AG04450 (cell line): Measurements from ENCODE around the gene RALY. TPM values are rescaled to one million over a fixed set of nuclear protein-coding genes. Genes with fewer than 3 reads are reported as not detected.
A peak's percentile ranks its signal among the peaks of the same experiment; 100 is the strongest.
"Not testable (repeated sequence)": the region's sequence is repeated elsewhere in the genome, so short reads cannot be mapped to it uniquely, and the experiment has no call there.

ENCODE experiments used
- CTCF ChIA-PET: fragments of 300-600, 350-600 bp; formaldehyde crosslinking; extraction: SDS; loops from one replicate; lab custom pipeline; 2022; ENCODE audit warnings: antibody characterized with exemption, inconsistent platforms; lab: Charles Lee
- POLR2A ChIA-PET: fragments of 350-600 bp; formaldehyde crosslinking; extraction: SDS; loops from one replicate; lab custom pipeline; 2021; ENCODE audit warnings: antibody characterized with exemption, inconsistent platforms; lab: Yijun Ruan, JAX
- DNase-seq: peaks from one replicate; pipeline ENCODE4 v3.0.0-alpha.2; 2011; ENCODE audit warnings: low read depth, low spot score
- H3K27ac ChIP-seq: one replicate; pipeline ENCODE4 v1.5.1; 2012; ENCODE audit warnings: low read depth, low read length, control low read depth
- H3K27me3 ChIP-seq: one replicate; pipeline ENCODE4 v1.6.0; 2012; ENCODE audit warnings: low read length; ENCODE audit not compliant: control insufficient read depth, insufficient read depth
- H3K4me3 ChIP-seq: 2 replicates; pipeline ENCODE4 v1.5.1; 2011; ENCODE audit warnings: mild to moderate bottlenecking, low read depth, low read length, control low read depth
- H3K9me3 ChIP-seq: 2 replicates; pipeline ENCODE4 v1.5.1; 2012; ENCODE audit warnings: low read length; ENCODE audit not compliant: control insufficient read depth, insufficient read depth
- CTCF ChIP-seq: IDR thresholded peaks from 2 replicates; pipeline ENCODE4 v1.5.1; 2011; ENCODE audit warnings: low read depth, low read length, control low read depth, inconsistent platforms
- polyA plus RNA-seq: library from polyadenylated mRNA; depleted of rRNA; stranded (reverse); fragments of >200 nt; gene quantifications from 2 replicates; pipeline ENCODE4 v1.2.3, GENCODE V29; 2011; rRNA removed
- small RNA-seq: library from RNA; depleted of rRNA; stranded (forward); fragments of <200 nt; gene quantifications from one replicate; pipeline ENCODE3, GENCODE V24; 2012; ENCODE audit warnings: low read depth; ENCODE audit not compliant: insufficient read length

RALY gene
- polyA plus RNA-seq, 1 experiment = 79.2 TPM

GRCh38 chr20:34127792-34128191 is 134.1 kb downstream of the RALY start:
- Histone ChIP-seq H3K4me3 (no peak overlapping the region), H3K9me3 (no peaks in the 10 kb centered on the region), H3K27ac (no peak overlapping the region), H3K27me3 (no peaks in the 10 kb centered on the region)
- POLR2A ChIA-PET = no interaction called here
- no peak for TF ChIP-seq CTCF
- DNase-seq = no peak
- CTCF ChIA-PET = interaction anchor here (1.2 kb wide), 1 partner anchor 325 kb away, joined by 3 read pairs; no protein-coding TSS in a partner anchor

- ChIA-PET CTCF (interaction anchor here (0.5 to 2.0 kb wide), 12 partner anchors 9 to 536 kb away, joined by 3 to 12 read pairs (median 4); partner anchors contain the start of gene EIF2S2), POLR2A (interaction anchor here (1.0 kb wide), 1 partner anchor 337 kb away, joined by 11 read pairs; no protein-coding TSS in a partner anchor)
- H3K27me3 ChIP-seq = peaks cover 5% of the 10 kb centered on the region
- H3K4me3 ChIP-seq = no peak overlapping the region
- peak; percentile 52 for DNase-seq
- peak; percentile 82 for TF ChIP-seq CTCF
- H3K9me3 ChIP-seq = no peaks in the 10 kb centered on the region
- no peak overlapping the region for H3K27ac ChIP-seq
These were observed 135.9 kb downstream of the RALY start for GRCh38 chr20:34129518-34130162.

- no peaks in the 10 kb centered on the region for H3K9me3 ChIP-seq
- no peak overlapping the region for H3K27ac ChIP-seq
- no peak for TF ChIP-seq CTCF
- DNase-seq = no peak
- ChIA-PET POLR2A (no interaction called here), CTCF (interaction anchor here (1.8 kb wide), 1 partner anchor 19 kb away, joined by 8 read pairs; the partner anchor contains the start of gene EIF2S2)
- H3K27me3 ChIP-seq = peaks cover 5% of the 10 kb centered on the region
- no peak overlapping the region for H3K4me3 ChIP-seq
These were observed 137.8 kb downstream of the RALY start for GRCh38 chr20:34131491-34131890.

GRCh38 chr20:34132491-34132890 is 138.8 kb downstream of the RALY start:
- POLR2A ChIA-PET, H3K27me3 ChIP-seq, H3K27ac ChIP-seq, H3K4me3 ChIP-seq, CTCF ChIA-PET, DNase-seq, H3K9me3 ChIP-seq: not testable (repeated sequence)

- H3K27me3 ChIP-seq, CTCF ChIA-PET, POLR2A ChIA-PET, H3K27ac ChIP-seq, H3K9me3 ChIP-seq, H3K4me3 ChIP-seq, DNase-seq: not testable (repeated sequence)
These were observed 139.2 kb downstream of the RALY start for GRCh38 chr20:34132943-34133342.

- H3K9me3 ChIP-seq, H3K27ac ChIP-seq, H3K27me3 ChIP-seq, POLR2A ChIA-PET, H3K4me3 ChIP-seq, CTCF ChIA-PET, DNase-seq: not testable (repeated sequence)
These were observed 139.7 kb downstream of the RALY start for GRCh38 chr20:34133365-34133860.

Small RNA genes within 50 kb of the gene (small RNA-seq; reads per million reads assigned to genes)
- gene MIR4755 = not detected

Other genes with a start within 250 kb of the RALY start
- 92.4 and 97.4 TPM in 2 replicates for gene CHMP4B, start 182.6 kb upstream of the RALY start, polyA plus RNA-seq
- gene EIF2S2, start 118.3 kb downstream of the RALY start, polyA plus RNA-seq = 119 and 161 TPM in 2 replicates
- gene ASIP, start 247.5 kb downstream of the RALY start, polyA plus RNA-seq = not detected in 2 replicates